Measurements from ENCODE around the gene TNFRSF8. TPM values are rescaled to one million over a fixed set of nuclear protein-coding genes. Genes with fewer than 3 reads are reported as not detected.

TNFRSF8 gene
- total and polyA plus RNA-seq, 2 donors (not counting 1 experiment from before 2014, with no cell fraction given), result 0.36 to 0.57 TPM

Small RNA genes lying within 50 kb of the gene (small RNA-seq; reads per million reads assigned to genes)
- gene AL096840.1 (ENCODE audit: insufficient read length, low read depth, low replicate concordance), result not detected
- not detected for gene MIR4632 (ENCODE audit: insufficient read length, low read depth, low replicate concordance)
- not detected for gene MIR6729 (ENCODE audit: insufficient read length, low read depth, low replicate concordance)
- not detected for gene RF00019 (ENCODE audit: insufficient read length, low read depth, low replicate concordance)
- gene RN7SL649P (ENCODE audit: insufficient read length, low read depth, low replicate concordance), result not detected
- gene RNU6-777P (ENCODE audit: insufficient read length, low read depth, low replicate concordance), result not detected
- gene RPL23AP89 (ENCODE audit: insufficient read length, low read depth, low replicate concordance), result not detected

Other genes with a start within 250 kb of the TNFRSF8 start
- gene NPPA, start 215.5 kb upstream of the TNFRSF8 start, total RNA-seq, result not detected in 2 replicates
- gene NPPA, start 215.5 kb upstream of the TNFRSF8 start, polyA plus RNA-seq, result not detected in 2 replicates
- not detected in 2 replicates for gene NPPB, start 204.4 kb upstream of the TNFRSF8 start, total RNA-seq
- gene NPPB, start 204.4 kb upstream of the TNFRSF8 start, polyA plus RNA-seq, result not detected in 2 replicates
- gene KIAA2013, start 136.9 kb upstream of the TNFRSF8 start, total RNA-seq, result 46.1 and 48.5 TPM in 2 replicates
- gene KIAA2013, start 136.9 kb upstream of the TNFRSF8 start, polyA plus RNA-seq, result 29.2 and 60.1 TPM in 2 replicates
- gene PLOD1, start 128.6 kb upstream of the TNFRSF8 start, total RNA-seq, result 9.6 and 13.4 TPM in 2 replicates
- 6.2 and 10.4 TPM in 2 replicates for gene PLOD1, start 128.6 kb upstream of the TNFRSF8 start, polyA plus RNA-seq
- 41.7 and 50.0 TPM in 2 replicates for gene MFN2, start 82.9 kb upstream of the TNFRSF8 start, total RNA-seq
- gene MFN2, start 82.9 kb upstream of the TNFRSF8 start, polyA plus RNA-seq, result 24.0 and 31.0 TPM in 2 replicates
- gene MIIP, start 43.8 kb upstream of the TNFRSF8 start, total RNA-seq, result 71.9 and 72.5 TPM in 2 replicates
- 117 and 128 TPM in 2 replicates for gene MIIP, start 43.8 kb upstream of the TNFRSF8 start, polyA plus RNA-seq
- gene TNFRSF1B, start 103.7 kb downstream of the TNFRSF8 start, total RNA-seq, result 86.6 and 99.4 TPM in 2 replicates
- gene TNFRSF1B, start 103.7 kb downstream of the TNFRSF8 start, polyA plus RNA-seq, result 22.2 and 37.7 TPM in 2 replicates
- 104 and 105 TPM in 2 replicates for gene VPS13D, start 166.7 kb downstream of the TNFRSF8 start, total RNA-seq
- 22.5 and 29.9 TPM in 2 replicates for gene VPS13D, start 166.7 kb downstream of the TNFRSF8 start, polyA plus RNA-seq